Activated CD4-positive, alpha-beta T cell treated with anti-CD3 and anti-CD28 coated beads, Interleukin-2, Interleukin-6, amounts not matched to agents 100 ng/mL and 50 ng/mL, durations not matched to agents 16 hours and 8 hours (primary cell): ENCODE measurements around the gene TRIM67.
"Not testable (repeated sequence)": the region's sequence is repeated elsewhere in the genome, so short reads cannot be mapped to it uniquely, and the experiment has no call there.

Experiments used
- DNase-seq: peaks from one replicate; pipeline ENCODE4 v3.0.0-alpha.2; 2020

TRIM67 gene

GRCh38 chr1:231209531-231209930 lies 47.7 kb downstream of the TRIM67 start:
- no peak for DNase-seq

- DNase-seq = no peak
These were observed 48.3 kb downstream of the TRIM67 start for GRCh38 chr1:231210126-231210525.

GRCh38 chr1:231211005-231211857 lies 49.4 kb downstream of the TRIM67 start:
- peak; percentile 93 for DNase-seq

- DNase-seq = not testable (repeated sequence)
These were observed 50.4 kb downstream of the TRIM67 start for GRCh38 chr1:231212301-231212700.

- DNase-seq = no peak
These were observed 52.1 kb downstream of the TRIM67 start for GRCh38 chr1:231213831-231214573.

- no peak for DNase-seq
These were observed 53.2 kb downstream of the TRIM67 start for GRCh38 chr1:231214918-231215680.

GRCh38 chr1:231215681-231216385 lies 54.0 kb downstream of the TRIM67 start:
- no peak for DNase-seq

- DNase-seq = no peak
These were observed 54.6 kb downstream of the TRIM67 start for GRCh38 chr1:231216498-231216897.

GRCh38 chr1:231217056-231217455 lies 55.2 kb downstream of the TRIM67 start:
- no peak for DNase-seq

GRCh38 chr1:231218078-231218477 lies 56.2 kb downstream of the TRIM67 start:
- DNase-seq = no peak

GRCh38 chr1:231219422-231220401 lies 57.9 kb downstream of the TRIM67 start:
- DNase-seq = no peak

- no peak for DNase-seq
These were observed 58.9 kb downstream of the TRIM67 start for GRCh38 chr1:231220801-231221200.

GRCh38 chr1:231226156-231226555 lies 64.3 kb downstream of the TRIM67 start:
- no peak for DNase-seq

- no peak for DNase-seq
These were observed 69.7 kb downstream of the TRIM67 start for GRCh38 chr1:231231511-231231910.

GRCh38 chr1:231232870-231233734 lies 71.2 kb downstream of the TRIM67 start:
- no peak for DNase-seq

- no peak for DNase-seq
These were observed 72.0 kb downstream of the TRIM67 start for GRCh38 chr1:231233735-231234417.

- no peak for DNase-seq
These were observed 72.6 kb downstream of the TRIM67 start for GRCh38 chr1:231234506-231234905.

- no peak for DNase-seq
These were observed 73.8 kb downstream of the TRIM67 start for GRCh38 chr1:231235526-231236207.

- no peak for DNase-seq
These were observed 74.3 kb downstream of the TRIM67 start for GRCh38 chr1:231236208-231236591.
